Loucy (cell line): ENCODE measurements around the gene LINC01488.

Experiments
- EZH2phosphoT487 ChIP-seq: fragments of 200-600 bp; IDR thresholded peaks from 2 replicates; pipeline ENCODE4 v1.6.1; 2018; ENCODE audit warnings: antibody characterized with exemption, mild to moderate bottlenecking, moderate library complexity, borderline replicate concordance
- TF ChIP-seq, protein P1 (sequence below): fragments of 200-600 bp; sonication (generic); conservative IDR thresholded peaks from 2 replicates; pipeline ENCODE4 v1.5.1; 2014; ENCODE audit warnings: mild to moderate bottlenecking, antibody characterized with exemption, low read length

DNA sequence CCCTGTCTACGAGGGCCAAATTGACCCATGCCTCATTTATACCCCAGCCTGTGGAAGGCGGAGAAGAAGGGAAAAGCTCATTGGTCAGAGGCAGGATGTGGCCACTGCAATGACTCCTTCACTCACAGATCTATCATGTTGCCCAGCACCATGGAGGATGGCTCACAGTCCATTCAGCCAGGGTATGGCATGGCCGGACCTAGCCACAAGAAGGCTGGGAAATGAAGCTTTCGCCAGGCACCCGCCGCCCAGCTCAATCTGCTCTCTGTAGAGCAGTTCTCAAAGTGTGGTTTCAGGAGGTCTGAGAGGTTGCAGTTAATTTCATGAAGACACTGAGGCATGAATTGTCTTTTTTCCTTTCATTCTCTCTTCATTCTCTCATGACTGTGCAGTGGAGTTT lies 40.6 kb upstream of the LINC01488 start:
- TF ChIP-seq, protein P1, sequence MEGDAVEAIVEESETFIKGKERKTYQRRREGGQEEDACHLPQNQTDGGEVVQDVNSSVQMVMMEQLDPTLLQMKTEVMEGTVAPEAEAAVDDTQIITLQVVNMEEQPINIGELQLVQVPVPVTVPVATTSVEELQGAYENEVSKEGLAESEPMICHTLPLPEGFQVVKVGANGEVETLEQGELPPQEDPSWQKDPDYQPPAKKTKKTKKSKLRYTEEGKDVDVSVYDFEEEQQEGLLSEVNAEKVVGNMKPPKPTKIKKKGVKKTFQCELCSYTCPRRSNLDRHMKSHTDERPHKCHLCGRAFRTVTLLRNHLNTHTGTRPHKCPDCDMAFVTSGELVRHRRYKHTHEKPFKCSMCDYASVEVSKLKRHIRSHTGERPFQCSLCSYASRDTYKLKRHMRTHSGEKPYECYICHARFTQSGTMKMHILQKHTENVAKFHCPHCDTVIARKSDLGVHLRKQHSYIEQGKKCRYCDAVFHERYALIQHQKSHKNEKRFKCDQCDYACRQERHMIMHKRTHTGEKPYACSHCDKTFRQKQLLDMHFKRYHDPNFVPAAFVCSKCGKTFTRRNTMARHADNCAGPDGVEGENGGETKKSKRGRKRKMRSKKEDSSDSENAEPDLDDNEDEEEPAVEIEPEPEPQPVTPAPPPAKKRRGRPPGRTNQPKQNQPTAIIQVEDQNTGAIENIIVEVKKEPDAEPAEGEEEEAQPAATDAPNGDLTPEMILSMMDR = no peak
- no peak for TF ChIP-seq EZH2phosphoT487
